Hematopoietic multipotent progenitor cell treated with erythropoietin and hydrocortisone succinate and interleukin-3 and kit ligand, for 15 days (in vitro differentiated cells): ENCODE results near the gene CAP1.

ENCODE experiments used
- DNase-seq: peaks from one replicate; pipeline ENCODE4 v3.0.0-alpha.2; 2015; ENCODE audit warnings: low spot score

CAP1 gene

DNA sequence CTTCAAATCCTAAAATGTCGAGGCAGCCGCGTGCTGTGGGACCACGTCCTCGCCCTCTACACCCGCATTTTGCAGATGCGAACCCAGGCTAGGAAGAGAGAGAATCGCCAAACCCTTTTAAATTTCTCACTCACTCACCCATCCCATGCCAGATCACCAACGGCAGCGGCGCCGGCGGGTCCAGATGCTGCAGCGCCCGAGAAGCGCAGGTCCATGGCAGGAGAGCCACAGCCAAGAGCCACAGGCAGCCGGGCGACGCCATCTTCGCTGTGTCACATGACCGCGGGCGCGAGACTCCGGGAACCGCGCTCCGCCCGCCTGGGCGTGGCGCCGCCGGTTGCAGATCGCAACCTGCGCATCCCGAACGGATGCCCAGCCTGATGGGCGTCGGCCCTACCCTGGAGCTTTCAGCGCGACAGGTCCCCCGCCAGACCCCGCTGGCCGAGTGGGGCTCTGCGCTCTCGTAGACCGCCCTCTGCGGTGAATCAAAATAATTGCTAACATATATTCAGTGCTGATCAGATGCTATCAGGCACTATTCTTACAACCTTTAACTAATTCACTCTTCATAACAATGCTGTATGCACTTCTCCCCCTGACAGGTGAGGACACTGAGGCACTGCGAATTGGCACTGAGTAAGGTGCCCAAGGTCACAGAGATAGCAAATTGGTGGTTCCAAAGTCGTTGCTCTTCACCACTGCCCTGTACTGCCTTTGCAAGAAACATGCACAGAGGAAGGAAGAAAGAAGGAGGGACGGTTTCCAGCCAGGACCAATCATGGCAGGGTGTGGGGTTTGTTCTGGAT, 56.7 kb downstream of the CAP1 start, which contains the start of gene PPT1:
TSS of gene PPT1 (minus strand) at position 276 of the 806 bp plus-strand sequence. CDS start at position 262, 14 bp downstream.
- peak; percentile 70 for DNase-seq

DNA sequence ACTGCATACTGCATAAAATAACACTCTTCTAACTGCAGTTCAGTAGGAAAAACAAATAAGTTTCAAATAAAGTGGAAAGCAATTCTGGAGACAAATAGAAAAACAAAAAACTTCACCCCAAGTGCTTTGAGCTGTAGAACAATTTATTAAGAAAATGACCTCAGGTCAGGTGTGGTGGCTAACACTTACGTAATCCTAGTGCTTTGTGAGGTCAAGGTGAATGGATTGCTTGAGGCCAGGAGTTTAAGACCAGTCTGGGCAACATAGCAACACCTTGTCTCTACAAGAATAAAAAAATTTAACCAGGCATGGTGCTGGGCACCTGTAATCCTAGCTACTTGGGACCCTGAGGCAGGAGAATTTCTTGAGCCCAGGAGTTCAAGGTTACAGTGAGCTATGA, 61.5 kb downstream of the CAP1 start:
- DNase-seq, result no peak

DNA sequence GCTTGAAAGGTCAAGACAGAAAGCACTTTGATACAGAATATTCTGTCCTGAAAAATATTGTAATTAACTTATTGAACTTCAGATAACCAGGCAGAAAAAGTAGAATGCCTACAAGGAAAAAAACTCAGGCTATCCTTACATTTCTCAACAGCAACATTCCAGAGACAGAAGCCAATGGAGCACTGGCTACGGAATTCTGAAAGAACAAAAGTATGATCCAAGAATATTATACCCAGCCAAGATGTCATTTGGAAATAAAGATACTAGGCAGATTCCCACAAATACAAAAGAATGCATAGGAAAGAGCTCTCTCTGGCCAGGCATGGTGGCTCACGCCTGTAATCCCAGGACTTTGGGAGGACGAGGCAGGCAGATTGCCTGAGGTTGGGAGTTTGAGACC, 62.4 kb downstream of the CAP1 start:
- no peak for DNase-seq

DNA sequence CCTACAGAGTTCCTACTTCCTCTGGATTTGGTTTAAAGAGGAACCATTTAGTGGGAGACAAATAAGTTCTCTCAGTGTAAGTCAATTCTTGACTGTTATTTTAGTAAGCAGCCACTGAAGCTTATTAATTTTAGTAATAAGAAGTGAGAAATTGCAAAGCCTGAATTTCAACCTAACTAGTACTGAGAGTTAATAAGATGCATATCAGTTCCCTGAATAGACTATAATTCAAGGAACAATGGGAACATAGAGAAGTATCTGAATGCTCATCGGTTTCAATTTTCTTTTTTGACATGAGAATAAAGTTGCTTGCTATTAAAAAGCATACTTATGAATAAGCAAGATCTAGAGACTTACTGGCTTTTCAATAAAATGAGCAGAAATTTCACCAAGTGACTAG, 64.5 kb downstream of the CAP1 start:
- no peak for DNase-seq

DNA sequence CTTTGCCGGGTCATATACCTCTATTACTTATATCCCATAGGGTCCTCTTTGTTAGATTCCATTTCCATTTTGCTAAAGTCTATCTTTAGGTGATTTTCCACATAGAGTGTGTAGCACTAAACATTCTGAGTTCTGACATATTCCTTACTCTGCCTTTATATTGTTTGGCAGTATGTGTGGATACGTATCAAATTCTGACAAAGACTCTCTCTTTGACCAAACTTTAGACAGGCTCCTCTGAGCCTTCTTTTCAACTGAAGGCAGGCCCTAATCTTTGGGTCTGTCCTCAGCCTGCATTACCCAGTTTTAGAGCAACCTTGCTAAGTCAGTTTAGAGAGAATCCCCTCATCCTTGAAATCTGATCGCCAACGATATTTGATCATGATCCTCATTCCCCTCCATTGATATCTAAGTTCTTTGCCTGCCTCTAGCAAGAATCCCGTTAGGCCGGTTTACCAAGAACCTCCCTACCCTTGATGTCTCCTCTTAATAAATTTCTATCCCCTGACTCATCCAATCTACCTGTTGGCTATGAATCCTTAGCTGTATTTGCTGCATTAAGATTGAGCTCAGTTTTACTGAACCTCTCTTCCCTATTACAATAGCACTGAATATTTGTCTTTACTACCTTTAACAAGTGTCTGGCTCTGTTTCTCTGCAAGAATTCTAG, 66.9 kb downstream of the CAP1 start:
- no peak for DNase-seq

DNA sequence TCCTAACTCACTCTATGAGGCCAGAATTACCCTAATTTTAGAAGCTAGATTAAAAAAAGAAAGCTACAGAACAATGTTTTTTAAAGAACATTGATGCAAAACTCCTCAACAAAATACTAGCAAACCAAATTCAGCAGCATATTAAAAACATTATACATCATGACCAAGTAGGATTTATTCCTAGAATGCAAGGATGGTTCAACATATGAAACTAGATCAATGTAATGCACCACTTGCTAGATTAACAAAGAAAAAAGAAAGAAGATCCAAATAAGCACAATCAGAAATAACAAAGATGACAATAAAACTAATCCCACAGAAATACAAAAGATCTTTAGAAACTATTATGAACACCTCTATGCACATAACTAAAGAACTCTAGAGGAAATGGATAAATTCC, 69.9 kb downstream of the CAP1 start:
- DNase-seq, result no peak

DNA sequence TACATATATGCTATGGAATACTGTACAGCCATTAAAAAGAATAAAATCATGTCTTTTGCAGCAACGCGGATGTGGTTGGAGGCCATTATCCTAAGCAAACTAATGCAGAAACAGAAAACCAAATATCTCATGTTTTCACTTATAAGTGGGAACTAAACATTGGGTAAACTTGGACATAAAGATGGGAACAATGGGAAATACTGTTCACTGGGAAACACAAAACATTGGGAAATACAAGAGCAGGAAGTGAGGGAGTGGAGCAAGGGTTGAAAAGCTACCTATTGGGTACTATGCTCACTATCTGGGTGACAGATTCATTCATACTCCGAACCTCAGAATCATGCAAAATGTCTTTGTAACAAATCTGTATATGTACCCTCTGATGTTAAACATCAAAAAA, 73.9 kb downstream of the CAP1 start:
- no peak for DNase-seq

DNA sequence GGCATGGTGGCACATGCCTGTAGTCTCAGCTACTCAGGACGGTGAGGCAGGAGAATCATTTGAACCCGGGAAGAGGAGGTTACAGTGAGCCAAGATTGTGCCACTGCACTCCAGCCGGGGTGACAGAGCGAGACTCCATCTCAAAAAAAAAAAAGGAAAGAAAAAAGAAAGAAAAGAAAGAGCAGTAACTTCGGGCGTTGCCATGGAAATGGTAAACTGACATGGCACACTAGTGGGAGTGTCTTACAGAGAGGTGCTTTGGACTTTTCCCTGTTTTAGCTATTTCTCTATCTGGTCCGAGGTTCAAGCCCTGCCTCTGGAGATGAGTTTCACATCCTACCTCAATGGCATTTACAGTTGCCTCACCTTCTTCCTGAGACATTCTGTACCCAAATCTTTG, 79.6 kb downstream of the CAP1 start:
- DNase-seq, result no peak
